Measurements from ENCODE around the gene SLC39A10.
"Not testable (repeated sequence)": the region's sequence is repeated elsewhere in the genome, so short reads cannot be mapped to it uniquely, and the experiment has no call there.

The SLC39A10 gene

DNA sequence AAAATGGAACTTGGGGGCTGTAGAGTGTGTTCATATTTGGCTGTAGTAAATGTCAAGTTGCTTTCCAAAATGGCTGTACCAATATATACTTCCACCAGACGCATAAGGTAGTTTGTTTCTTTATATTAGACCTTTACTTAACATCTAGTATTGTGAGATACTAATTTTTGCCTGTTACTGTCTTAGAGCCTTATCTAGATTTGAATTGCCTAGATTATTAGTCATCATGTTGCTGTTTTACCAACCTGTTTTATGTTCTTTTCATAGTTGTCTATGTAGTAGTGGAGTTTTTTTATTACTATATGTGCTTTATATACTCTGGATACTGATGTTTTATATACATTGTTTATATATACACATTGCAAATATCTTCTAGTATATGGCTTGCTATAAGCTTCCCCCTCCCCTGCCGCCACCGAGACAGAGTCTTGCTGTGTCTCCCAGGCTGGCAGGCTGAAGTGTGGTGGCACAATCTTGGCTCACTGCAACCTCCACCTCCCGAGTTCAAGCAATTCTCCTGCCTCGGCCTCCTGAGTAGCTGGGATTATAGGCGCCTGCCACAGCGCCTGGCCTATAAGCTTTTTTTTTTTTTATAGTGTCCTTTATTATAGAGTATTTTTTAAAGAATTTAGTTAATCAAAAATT, 18.9 kb downstream of the SLC39A10 start:
- DNase-seq, result no peak

DNA sequence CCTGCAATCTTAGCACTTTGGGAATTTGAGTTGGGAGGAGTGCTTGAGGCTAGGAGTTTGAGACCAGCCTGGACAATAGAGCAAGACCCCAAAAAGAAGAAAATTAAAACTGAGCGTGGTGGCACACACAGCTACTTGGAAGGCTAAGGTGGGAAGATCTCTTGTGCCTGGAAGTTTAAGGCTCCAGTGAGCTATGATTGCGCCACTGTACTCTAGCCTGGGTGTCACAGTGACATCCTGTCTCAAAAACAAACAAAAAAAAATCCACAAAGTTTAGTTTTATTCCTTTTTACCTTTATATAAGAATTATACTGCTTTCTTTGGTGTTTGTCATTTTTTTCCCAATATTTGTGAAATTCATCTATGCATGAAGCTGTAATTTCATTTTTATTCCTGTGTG, 20.3 kb downstream of the SLC39A10 start:
- DNase-seq, result no peak

DNA sequence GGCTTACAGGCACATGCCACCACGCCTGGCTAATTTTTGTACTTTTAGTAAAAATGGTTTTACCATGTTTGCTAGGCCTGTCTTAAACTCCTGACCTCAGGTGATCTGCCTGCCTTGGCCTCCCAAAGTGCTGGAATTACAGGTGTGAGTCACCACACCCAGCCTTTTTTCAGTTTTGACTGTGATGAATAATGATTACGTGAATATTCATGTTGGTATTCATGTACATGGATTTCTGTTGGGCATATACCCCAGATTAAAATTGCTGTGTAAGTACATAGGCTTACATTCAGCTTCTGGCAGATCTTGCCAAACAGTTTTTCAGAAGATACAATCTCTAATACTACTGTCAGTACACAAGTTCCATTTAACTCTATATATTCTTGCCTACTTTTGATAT, 20.9 kb downstream of the SLC39A10 start:
- no peak for DNase-seq

DNA sequence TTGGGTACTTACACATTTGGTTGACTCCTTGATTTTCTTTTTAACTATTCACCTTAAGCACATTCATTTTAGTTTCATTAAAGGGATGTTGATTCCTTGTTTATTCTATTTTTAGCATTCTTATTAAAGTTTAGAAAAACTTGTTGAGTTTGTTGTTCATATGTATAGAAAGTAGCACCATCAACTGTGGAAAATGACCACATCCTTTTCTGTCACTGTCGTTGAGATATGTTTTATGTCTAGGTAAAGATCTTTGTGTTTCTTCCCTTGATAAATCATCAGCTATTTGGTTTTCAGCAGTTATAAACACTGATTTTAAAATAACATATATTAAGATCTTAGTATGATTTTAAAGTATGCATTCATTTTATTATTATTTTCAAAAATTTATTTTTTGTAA, 25.1 kb downstream of the SLC39A10 start:
- DNase-seq, result no peak

DNA sequence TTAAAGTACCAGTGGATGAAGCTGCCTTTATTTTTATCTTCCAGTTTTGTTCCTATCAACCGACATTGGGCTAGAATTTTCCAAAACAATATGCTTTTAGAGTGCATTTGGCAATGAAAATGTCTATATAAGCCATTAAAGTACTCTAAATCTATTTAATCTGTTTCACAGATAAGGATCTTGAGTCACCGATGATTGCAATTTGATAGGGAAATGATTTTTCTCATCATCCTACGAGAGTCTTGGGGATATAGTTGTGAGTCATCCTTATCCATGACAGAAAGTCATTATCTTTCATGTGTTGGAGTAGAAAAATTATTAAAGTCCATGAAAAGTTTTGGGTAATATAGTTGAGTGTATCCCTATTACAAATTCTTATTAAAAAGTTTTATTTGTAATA, 26.1 kb downstream of the SLC39A10 start:
- peak; percentile 75 for DNase-seq

DNA sequence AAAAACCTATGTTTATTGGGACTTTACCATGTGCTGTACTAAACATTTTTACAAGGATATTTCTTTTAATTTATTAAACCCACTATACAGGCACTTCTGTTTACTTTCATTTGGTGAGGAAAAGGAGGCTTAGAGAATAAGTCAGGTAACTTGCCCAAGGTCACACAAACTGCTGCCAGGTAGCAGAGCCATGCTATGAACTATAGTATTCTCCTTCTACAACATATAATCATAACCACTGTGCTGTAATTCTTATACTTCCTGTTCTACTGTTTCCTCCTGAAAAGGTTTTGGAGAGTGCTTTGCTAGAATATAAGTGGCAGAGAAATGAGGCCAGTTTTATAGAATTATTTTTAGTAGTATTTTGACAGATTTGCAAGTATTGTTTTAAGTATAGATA, 29.5 kb downstream of the SLC39A10 start:
- no peak for DNase-seq

DNA sequence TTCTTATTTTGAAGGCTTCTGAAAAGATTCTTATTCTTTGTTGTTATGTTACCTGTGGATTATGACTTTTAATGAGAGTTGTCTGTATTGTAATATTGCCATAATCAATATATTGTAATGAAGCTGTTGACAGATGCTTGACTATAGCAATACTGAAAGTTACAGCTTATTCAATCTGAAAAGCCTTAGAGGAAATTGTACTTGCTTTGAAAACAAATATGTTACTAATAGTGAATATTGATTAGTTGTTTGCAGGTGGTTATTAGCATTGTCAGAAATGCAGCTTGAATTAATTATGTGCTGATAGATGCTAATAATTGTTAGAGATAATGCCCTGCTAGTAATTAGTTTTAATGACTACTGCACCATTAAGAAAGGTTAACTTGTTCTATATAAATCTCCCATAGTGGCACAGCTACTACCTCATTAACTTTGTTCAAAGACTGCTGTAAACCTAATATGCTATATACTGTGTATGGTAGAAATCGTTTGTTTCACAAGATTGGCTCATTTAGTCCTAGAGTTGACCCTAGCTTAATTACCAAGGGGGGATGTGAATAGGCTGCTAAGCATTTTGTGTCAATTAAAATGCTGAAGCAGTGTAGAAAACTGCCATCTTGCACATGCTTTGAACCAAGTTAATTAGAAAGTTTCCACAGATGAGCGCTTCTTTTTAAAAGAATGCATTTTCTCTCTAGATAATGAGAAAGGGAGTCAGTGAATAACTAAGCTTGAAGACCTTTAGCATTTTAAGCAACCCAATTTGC, 30.5 kb downstream of the SLC39A10 start:
- DNase-seq, result no peak

DNA sequence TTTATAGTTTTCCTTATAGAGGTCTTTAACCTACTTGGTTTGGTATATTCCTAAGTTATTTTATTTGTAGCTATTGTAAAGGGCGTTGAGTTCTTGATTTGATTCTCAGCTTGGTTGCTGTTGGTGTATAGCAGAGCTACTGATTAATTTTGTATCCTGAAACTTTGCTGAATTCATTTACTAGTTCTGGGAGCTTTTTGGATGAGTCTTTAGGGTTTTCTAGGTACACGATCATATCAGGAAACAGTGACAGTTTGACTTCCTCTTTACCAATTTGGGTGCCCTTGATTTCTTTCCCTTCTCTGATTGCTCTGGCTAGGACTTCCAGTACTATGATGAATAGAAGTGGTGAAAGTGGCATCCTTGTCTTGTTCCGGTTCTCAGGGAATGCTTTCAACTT, 35.5 kb downstream of the SLC39A10 start:
- DNase-seq, result not testable (repeated sequence)

DNA sequence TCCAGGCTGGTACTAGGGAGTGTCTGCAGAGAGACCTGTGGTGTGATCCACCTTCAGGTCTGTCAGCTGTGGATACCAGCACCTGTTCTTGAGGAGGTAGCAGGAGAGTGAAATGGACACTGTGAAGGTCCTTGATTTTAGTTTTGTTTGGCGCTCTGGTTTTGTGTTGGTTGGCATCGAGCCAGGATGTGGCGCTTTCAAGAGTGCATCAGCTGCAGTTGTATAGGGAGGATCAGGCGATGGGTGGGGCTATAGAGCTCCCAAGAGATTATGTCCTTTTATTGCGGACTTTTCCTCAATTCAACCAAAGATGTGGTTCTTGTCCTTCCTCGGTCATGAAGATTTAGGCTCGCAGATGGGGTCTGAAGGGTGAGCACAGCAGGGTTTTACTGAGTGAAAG, 37.5 kb downstream of the SLC39A10 start:
- DNase-seq, result no peak

DNA sequence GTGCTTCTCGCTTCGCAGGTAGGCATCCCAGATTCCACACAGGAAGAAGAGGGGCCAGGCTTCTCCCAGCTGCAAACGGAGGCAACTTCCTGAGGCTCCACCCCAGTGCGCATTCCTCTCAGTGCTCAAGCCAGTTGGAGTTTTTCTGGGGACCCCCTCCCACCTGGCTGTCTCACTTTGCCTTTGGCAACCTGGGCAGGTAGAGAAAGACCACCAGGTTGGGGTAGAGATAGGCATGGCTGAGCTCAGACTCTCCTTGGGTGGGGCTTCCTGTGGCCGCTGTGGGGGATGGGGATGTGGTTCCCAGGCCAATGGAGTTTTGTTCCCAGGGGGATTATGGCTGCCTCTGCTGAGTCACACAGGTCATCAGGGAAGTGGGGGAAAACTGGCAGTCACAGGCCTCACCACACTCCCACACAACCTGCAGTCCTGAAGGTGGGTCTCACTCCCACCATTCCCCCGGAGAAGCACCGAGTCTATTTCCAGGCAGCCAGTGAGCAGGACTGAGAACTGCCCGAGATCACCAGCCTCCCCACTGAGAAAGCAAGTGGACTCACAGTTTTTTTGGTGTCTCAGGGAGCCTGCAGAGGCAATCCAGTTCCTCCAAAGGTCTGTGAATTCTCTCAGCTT, 38.1 kb downstream of the SLC39A10 start:
- DNase-seq, result no peak

DNA sequence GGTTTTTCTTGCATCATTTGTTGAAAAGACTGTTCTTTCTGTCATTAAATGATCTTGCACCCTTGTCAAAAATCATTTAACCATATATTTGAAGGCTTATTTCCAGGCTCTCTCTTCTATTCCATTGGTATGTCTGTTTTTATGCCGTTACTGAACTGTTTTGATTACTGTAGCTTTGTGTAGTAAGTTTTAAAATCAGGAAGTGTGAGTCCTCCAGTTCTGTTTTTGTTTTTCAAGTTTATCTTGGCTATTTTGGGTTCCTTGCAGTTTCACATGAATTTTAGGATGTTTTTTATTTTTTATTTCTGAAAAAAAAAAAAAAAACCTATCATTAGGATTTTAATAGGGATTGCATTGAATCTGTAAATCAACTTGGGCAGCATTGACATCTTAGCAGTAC, 39.0 kb downstream of the SLC39A10 start:
- no peak for DNase-seq

DNA sequence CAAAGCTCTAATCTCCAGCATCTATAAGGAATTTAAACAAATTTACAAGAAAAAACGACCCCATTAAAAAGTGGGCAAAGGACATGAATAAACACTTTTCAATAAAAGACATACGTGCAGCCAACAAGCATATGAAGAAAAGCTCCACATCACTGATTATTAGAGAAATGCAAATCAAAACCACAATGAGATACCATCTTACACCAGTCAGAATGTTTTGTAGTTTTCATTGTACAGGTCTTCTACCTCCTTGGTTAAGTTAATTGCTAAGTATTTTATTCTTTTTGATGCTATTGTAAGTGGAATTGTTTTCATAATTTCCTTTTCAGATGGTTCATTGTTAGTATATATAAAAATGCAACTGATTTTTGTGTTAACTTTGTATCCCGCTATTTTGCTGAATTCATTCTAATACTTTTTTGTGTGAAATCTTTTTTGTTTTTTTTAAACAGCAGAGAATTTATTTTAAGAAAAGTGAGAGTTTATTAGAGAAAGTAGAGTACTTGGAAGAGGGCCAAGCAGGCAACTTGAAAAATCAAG, 40.7 kb downstream of the SLC39A10 start:
- DNase-seq, result no peak

DNA sequence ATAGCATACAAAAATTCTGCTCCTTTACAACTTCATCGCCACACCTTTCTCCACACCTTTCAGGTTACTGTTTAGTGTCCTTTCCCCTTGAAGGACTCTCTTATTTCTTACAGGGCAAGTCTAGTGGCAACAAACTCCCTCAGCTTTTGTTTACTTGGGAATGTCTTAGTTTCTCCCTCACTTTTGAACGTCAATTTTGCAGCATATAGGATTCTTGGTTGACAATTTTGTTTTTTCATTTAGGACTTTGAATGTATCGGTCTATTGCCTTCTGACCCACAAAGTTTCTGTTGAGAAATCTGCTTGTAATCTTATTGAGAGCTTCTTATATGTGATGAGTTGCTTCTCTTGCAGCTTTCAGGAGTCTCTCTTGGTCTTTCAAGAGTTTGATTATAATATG, 43.5 kb downstream of the SLC39A10 start:
- no peak for DNase-seq

DNA sequence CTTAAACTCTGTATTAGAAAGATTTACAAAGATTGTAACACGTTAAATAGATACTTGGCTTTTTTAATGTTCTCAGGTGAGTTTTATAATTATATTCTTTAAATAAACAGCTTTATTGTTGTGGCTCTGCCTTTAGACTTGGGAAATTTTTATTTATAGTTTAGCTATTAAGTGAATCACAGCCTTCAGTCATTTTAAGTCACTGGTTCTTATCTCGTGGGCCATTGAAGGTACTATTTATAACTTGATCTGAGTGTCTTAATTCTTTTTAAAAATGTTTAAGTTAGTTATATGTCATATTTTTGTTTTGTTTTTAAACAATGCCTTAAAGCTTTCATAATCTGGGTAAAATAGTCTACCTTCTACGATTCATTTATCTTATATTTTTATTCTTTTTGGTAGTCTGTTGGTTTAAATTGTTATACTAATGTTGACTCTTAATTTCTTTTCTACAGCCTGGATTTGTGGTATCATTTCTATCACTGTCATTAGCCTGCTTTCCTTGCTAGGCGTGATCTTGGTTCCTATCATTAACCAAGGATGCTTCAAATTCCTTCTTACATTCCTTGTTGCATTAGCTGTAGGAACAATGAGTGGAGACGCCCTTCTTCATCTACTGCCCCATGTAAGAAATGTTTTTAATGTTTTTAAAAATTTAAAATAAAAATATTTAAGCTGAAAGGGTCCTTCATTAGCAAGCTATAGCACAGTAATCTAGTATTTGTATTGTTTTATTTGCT, 49.3 kb downstream of the SLC39A10 start:
- peak; percentile 60 for DNase-seq

DNA sequence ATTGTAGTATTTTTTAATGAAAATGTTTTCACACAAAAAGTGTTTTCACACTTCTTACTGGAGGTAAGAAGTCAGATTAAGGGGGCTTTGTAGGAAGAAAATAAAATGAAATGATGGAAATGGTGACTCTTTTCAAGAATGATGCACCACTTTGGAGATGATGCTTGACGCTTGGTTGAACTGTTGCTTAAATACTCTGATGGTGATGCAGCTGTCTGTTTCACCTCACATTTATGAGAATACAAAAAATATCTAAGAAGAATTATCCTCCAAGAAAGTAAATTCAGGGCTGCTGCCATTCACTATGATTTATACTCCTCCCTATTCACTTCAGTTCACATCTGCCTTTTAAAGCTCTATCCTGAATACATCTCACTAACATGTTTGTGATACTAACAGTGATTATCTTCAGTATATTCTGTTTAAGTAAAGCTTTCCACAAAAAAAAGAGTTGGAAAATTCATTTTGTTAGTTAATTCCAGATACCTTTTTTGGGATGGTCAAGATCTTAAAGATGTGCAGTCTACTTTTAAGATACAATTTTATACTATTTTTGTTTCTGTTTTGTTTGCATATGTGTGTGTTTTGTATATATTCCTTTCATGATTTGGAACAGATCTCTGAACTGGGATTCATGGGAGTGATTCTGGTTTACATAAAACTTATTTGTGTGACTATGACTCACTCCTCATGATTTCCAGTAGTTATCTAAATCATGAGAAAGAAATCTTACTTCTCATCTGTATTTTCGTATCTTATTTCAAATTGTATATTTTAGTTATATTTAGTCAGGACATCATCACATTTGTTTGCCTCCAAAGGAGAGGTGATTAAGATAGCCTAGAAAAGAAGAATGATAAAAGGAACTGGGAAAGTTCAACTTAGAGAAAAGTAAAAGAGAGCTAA, 53.1 kb downstream of the SLC39A10 start:
- peak; percentile 57 for DNase-seq

DNA sequence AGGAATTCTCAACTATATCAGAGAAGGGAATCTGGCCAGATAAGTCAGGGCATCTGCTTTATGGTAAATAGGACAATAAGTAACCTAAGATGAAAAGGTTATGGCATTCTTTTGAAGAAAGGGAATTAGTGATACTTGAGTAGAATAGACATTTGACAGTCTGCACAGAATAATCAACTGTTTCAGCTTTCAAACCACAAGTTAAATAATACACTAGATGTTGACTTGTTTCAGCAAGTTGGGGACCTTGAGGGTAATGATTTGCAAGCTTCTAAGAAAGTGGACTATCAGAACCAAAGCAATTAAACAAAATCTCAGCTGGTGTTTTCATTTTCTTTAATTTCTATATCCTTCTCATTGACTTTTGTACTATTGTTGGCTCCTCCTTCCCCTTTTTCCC, 54.5 kb downstream of the SLC39A10 start:
- DNase-seq, result no peak

DNA sequence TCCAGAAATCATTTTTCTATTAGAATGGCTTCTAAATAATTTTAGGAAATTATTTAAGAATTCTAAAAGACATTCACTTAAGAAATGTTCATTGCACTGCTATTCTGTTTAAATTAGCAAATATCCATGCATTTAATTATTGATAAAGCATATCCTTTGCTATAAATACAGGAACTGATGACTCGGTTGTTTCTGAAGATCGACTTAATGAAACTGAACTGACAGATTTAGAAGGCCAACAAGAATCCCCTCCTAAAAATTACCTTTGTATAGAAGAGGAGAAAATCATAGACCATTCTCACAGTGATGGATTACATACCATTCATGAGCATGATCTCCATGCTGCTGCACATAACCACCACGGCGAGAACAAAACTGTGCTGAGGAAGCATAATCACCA, 59.4 kb downstream of the SLC39A10 start:
- DNase-seq, result no peak

DNA sequence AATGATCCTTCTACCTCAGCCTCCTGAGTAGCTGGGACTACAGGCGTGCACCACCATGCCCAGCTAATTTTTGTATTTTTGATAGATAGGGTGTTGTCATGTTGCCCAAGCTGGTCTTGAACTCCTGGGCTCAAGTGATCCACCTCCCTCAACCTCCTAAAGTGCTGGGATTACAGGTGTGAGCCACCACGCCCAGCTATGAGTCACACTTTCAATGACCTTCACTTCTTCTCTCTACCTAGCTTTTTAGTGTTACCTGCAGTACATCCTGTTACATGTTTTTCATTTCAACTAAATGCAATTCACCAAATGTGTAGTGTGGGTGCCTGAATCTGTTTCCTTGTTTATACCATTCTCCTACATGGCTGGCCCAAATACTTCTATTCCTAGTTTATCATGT, 64.0 kb downstream of the SLC39A10 start:
- no peak for DNase-seq

DNA sequence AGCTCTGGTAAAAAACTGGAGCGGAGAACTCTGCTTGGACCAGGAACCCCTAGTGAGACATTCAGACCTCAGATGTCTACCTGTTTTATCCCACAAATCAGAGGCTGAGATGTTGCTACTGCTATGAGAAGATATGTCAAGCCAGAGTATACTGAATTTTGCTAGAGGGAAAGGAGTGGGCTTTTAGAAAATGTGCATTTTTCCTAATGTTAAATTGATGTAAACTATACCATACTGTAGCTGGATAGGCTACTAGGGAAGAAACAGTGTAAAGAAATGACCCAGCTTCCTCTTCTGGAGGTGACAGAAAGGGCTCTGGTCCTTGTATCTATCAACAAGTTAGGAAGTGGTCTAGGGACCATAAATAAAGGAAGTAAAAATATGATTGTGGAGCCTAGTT, 65.0 kb downstream of the SLC39A10 start:
- no peak for DNase-seq

DNA sequence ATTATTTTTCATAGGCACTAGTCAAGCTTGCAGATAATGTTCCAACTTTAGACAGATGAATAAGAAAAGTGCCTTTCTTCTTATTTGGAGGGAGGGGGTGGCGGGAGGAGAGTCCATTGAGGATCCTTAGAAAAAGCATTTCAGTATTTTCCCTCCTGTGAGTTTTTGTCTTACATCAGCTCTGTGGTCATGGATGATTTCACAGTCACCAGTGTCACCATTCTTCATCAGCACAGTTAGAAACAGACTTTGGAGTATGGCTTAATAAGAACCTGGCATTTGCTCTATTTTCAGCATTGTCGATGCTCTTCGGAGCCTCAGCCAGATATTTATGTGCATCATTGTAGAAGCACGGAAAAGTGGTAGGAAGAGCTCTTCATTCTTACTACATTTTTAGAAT, 70.1 kb downstream of the SLC39A10 start:
- DNase-seq, result no peak

DNA sequence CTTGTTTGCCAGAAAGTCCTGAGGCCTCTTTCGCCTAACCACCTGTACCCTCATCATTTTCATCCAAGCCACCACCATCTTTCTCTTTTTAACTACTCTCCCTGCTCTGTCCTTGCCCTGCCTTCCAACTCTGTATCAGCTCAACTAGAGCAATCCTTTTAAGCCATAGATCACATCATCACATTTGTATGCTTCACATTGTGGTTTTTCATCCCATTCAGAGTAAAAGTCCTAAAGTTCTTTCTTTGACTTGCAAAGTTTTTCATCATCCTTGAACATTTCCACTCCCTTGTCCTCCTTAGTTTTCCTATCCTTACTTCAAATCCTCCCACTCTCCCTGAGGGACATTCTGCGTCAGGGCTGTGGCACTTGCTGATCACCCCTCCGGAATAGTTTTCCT, 73.9 kb downstream of the SLC39A10 start:
- DNase-seq, result peak; percentile 53

DNA sequence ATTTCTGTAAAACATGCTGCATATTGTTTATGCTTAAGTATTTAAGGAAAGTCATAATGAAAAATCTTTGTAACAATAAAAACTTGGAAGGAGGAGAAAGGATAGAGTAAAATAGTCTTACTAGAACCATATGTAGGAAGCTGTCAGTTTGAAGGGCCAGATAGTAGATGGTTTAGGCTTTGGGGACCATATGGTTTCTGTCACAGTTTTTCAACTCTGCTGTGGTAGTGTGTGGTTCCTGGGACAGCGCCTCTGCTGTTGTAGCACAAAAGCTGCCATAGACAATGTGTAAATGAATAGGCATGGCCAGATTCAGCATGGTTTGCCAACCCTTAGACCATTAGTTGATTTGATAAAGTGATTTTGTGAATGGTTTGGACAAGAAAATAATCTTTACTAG, 75.5 kb downstream of the SLC39A10 start:
- no peak for DNase-seq
